Glutamatergic neuron (in vitro differentiated cells): ENCODE measurements around the gene FARSB. TPM values are rescaled to one million over a fixed set of nuclear protein-coding genes. Genes with fewer than 3 reads are reported as not detected.

ENCODE experiments used
- DNase-seq: peaks from one replicate; pipeline ENCODE4 v3.0.0; 2022
- H3K27ac Mint-ChIP-seq: one replicate; pipeline ENCODE4 v1.8.0; 2020; ENCODE audit warnings: mild to moderate bottlenecking, mixed read lengths, inconsistent platforms; ENCODE audit not compliant: unreplicated experiment
- H3K27me3 Mint-ChIP-seq: one replicate; pipeline ENCODE4 v1.8.0; 2020; ENCODE audit warnings: mild to moderate bottlenecking, moderate library complexity, mixed read lengths, inconsistent platforms; ENCODE audit not compliant: unreplicated experiment
- H3K36me3 Mint-ChIP-seq: one replicate; pipeline ENCODE4 v1.8.0; 2020; ENCODE audit warnings: mild to moderate bottlenecking, mixed read lengths, inconsistent platforms; ENCODE audit not compliant: unreplicated experiment
- H3K4me1 Mint-ChIP-seq: one replicate; pipeline ENCODE4 v1.8.0; 2020; ENCODE audit warnings: mild to moderate bottlenecking, low read depth, mixed read lengths, inconsistent platforms; ENCODE audit not compliant: unreplicated experiment
- H3K4me3 Mint-ChIP-seq: one replicate; pipeline ENCODE4 v1.8.0; 2020; ENCODE audit warnings: mild to moderate bottlenecking, mixed read lengths, inconsistent platforms; ENCODE audit not compliant: unreplicated experiment
- H3K9me3 Mint-ChIP-seq: one replicate; pipeline ENCODE4 v1.8.0; 2020; ENCODE audit warnings: mild to moderate bottlenecking, moderate library complexity, mixed read lengths, inconsistent platforms; ENCODE audit not compliant: unreplicated experiment
- total RNA-seq: library from RNA; stranded (reverse); fragmentation: NEBNext Ultra II Directional; extraction: Animal tissue kit (Norgen Biotek cat#: 25700); gene quantifications from one replicate; pipeline ENCODE4 v1.2.1, GENCODE V29; 2021; ENCODE audit not compliant: unreplicated experiment
- TF ChIP-seq, protein P1 (sequence below): fragments of 200-600 bp; sonication (generic); IDR thresholded peaks from one replicate; pipeline ENCODE4 v1.5.0; 2021; ENCODE audit not compliant: partially characterized antibody, unreplicated experiment

Gene FARSB
- total RNA-seq, 1 donor from 2014 or later: 18.8 TPM

DNA sequence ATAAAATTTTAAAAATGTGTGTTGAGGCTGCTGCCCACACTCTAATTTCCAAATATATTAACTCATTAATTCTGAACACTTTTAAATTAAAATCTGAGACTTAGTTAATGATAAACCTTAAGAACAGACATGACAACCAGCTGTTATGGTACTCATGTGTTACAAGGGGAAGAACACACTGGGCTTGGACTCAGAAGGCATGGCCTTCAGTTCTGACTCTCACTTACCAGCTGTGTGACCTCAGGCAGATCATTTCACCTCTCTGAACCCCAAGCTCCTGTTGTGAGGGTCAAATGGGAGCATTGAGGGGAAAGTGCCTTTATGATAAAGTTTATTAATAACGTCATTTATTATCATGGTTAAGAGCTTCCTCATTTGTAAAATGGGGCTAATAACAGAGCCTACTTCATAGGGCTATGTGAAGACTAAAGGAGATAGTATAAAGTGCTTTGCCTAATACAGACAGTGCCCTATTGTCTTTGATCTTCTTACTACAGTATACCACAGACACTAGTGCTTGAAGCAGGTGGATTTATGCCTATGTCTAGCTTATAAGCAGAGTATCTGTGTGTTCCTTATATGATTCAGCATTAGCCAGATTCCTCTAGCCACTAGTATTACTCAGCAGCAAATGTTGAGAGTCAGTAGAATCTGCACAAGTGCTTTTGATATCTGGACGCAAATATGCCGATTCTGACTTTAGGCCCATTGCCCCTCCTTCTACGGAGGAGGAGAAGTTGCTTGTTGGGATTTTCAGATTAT lies 131.9 kb downstream of the FARSB start:
- Mint-ChIP-seq H3K4me3 (no peak overlapping the region), H3K9me3 (peaks cover 2% of the 10 kb centered on the region), H3K27me3 (no peaks in the 10 kb centered on the region), H3K36me3 (no peaks in the 10 kb centered on the region), H3K27ac (no peak overlapping the region), H3K4me1 (peaks cover 4% of the 10 kb centered on the region)
- TF ChIP-seq, protein P1, sequence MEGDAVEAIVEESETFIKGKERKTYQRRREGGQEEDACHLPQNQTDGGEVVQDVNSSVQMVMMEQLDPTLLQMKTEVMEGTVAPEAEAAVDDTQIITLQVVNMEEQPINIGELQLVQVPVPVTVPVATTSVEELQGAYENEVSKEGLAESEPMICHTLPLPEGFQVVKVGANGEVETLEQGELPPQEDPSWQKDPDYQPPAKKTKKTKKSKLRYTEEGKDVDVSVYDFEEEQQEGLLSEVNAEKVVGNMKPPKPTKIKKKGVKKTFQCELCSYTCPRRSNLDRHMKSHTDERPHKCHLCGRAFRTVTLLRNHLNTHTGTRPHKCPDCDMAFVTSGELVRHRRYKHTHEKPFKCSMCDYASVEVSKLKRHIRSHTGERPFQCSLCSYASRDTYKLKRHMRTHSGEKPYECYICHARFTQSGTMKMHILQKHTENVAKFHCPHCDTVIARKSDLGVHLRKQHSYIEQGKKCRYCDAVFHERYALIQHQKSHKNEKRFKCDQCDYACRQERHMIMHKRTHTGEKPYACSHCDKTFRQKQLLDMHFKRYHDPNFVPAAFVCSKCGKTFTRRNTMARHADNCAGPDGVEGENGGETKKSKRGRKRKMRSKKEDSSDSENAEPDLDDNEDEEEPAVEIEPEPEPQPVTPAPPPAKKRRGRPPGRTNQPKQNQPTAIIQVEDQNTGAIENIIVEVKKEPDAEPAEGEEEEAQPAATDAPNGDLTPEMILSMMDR: no peak
- no peak for DNase-seq

DNA sequence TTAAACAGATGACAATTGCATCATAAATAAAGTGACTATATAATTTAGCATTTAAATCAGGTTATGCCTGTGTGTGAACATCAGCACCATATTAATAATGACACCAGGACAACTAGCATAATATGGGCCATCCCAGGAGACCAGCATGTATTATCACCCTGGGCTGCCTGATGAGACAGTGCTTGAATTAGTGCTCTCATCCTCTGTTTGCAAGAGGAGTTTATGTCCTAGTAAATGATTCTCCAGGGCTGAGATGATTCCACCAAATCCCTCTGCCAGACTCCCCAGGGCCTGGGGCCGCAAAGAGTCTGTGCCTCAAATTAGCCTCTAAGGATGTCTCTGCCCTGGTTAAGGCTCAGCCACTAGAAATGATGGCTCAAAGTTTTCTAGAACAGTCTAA lies 133.8 kb downstream of the FARSB start:
- H3K4me3 Mint-ChIP-seq: no peak overlapping the region
- TF ChIP-seq, protein P1: no peak
- H3K27ac Mint-ChIP-seq: no peak overlapping the region
- no peaks in the 10 kb centered on the region for H3K36me3 Mint-ChIP-seq
- H3K27me3 Mint-ChIP-seq: no peaks in the 10 kb centered on the region
- peaks cover 4% of the 10 kb centered on the region for H3K4me1 Mint-ChIP-seq
- peaks cover 3% of the 10 kb centered on the region for H3K9me3 Mint-ChIP-seq
- DNase-seq: no peak

DNA sequence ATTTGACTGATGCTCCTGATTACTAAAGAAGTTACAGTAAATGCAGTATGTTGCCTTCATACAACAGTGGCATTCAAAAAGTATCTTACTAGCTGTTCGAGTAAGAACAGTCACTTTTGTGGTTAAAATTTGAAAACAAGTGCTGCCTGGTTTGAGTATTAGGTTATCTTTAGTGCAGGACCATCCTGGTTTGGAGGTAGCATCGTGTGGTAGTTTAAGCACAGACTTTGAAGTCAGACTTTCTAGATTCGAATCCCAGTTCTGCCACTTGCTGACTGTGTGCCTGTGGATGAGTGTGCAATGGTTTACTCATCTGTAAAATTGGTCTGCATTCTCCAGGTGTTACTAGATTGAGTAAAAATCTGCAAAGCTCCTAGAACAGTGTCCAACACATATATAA lies 134.8 kb downstream of the FARSB start:
- peaks cover 2% of the 10 kb centered on the region for H3K9me3 Mint-ChIP-seq

More for the DNA sequence above, 134.8 kb downstream of the FARSB start:
- no peak for DNase-seq
- H3K4me3 Mint-ChIP-seq: no peak overlapping the region
- H3K27ac Mint-ChIP-seq: no peak overlapping the region
- no peaks in the 10 kb centered on the region for H3K27me3 Mint-ChIP-seq
- TF ChIP-seq, protein P1: no peak
- H3K4me1 Mint-ChIP-seq: peaks cover 4% of the 10 kb centered on the region
- no peaks in the 10 kb centered on the region for H3K36me3 Mint-ChIP-seq

Other genes starting within 250 kb of the FARSB start
- gene SGPP2, start 231.5 kb downstream of the FARSB start, total RNA-seq: 2.1 TPM
- not detected for gene MOGAT1, start 15.6 kb upstream of the FARSB start, total RNA-seq
- 87.0 TPM for gene ACSL3, start 204.9 kb upstream of the FARSB start, total RNA-seq